ENCODE data around the gene MFSD2B.
"Not testable (repeated sequence)": the region's sequence is repeated elsewhere in the genome, so short reads cannot be mapped to it uniquely, and the experiment has no call there.

MFSD2B gene

DNA sequence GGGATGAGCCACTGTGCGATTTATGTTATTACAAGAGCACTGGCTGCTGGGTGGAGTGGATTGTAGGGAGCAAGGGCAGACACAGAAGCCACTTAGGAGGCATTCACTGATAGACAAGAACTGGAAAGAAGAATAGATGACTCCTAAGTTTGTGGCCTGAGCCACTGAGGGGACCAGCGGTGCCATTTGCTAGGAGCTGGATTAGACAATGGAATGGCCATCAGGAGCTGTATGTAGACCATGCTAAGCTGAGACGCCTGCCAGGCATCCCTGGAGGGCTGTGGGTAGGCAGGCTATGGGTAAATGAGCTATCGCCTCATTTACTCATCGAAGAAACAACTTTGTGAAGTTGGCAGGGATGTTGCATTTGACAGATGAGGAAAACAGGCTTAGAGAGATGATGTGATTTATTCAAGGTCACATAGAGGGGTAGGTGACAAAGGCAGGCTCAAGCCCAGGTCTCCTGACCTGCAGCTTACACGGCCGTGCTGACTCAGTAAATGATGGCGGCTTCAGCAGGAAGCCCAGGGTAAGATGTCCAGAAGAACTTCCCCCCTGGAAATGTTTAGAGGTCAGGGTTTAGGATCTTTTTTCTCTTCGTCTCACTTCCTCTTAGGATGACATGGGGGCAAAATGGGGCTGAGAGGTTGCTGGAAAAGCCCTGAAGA is 2.8 kb downstream of the MFSD2B start:
- TF ChIP-seq, protein P1, sequence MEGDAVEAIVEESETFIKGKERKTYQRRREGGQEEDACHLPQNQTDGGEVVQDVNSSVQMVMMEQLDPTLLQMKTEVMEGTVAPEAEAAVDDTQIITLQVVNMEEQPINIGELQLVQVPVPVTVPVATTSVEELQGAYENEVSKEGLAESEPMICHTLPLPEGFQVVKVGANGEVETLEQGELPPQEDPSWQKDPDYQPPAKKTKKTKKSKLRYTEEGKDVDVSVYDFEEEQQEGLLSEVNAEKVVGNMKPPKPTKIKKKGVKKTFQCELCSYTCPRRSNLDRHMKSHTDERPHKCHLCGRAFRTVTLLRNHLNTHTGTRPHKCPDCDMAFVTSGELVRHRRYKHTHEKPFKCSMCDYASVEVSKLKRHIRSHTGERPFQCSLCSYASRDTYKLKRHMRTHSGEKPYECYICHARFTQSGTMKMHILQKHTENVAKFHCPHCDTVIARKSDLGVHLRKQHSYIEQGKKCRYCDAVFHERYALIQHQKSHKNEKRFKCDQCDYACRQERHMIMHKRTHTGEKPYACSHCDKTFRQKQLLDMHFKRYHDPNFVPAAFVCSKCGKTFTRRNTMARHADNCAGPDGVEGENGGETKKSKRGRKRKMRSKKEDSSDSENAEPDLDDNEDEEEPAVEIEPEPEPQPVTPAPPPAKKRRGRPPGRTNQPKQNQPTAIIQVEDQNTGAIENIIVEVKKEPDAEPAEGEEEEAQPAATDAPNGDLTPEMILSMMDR (conservative IDR thresholded peaks at IDR 0.05; ENCODE audit: control insufficient read depth, insufficient read depth, low read depth, low read length), result no peak
- H3K4me3 ChIP-seq (ENCODE audit: control insufficient read depth, low read depth, low read length), result no peak overlapping the region
- no peak for DNase-seq (ENCODE audit: low read depth)

DNA sequence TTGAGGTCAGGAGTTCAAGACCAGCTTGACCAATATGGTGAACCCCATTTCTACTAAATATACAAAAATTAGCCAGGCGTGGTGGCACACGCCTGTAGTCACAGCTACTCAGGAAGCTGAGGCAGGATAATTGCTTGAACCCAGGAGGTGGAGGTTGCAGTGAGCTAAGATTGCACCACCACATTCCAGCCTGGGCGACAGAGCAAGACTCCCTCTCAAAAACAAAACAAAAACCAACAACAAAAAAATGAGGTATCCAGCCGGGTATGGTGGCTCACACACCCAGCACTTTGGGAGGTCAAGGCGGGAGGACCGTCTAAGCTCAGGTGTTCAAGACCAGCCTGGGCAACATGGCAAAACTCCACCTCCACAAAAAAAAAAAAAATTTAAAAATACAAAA is 5.0 kb downstream of the MFSD2B start:
- DNase-seq (ENCODE audit: low read depth); H3K4me3 ChIP-seq (ENCODE audit: control insufficient read depth, low read depth, low read length): not testable (repeated sequence)

DNA sequence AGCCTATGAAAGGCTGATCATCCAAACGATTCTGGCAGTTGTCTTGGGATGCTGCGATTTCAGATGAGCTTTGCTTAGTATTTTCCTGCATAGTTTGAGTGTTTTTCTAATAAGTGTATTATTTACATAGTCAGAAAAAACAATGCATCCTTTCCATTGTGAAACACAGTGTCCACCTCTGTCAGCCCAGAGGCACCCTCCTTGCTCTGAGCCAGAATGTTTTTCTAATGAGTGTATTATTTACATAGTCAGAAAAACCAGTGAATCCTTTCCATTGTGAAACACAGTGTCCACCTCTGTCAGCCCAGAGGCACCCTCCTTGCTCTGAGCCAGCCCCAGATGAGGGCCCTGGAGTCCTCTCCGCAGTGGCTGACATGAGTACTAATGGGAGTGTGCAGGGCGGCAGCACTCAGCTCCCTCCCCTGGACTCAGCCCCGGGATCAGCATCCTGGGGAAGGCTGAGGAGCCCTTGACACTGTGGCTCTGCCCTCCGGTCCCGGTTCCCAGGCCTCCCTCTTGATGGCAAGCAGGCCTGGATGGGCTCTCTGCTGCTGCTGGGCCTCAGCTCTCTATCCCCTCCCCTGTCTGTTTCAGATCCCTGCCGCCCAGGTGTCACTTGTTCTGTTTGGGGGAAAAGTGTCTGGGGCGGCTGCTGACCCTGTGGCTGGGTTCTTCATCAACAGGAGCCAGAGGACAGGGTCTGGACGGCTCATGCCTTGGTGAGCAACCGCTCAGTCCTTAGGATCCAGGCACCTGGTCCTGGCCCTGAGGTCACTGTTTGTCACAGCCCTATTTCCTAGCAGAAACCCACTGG is 5.9 kb downstream of the MFSD2B start:
- TF ChIP-seq, protein P1 (conservative IDR thresholded peaks at IDR 0.05; ENCODE audit: control insufficient read depth, insufficient read depth, low read depth, low read length), result no peak
- H3K4me3 ChIP-seq (ENCODE audit: control insufficient read depth, low read depth, low read length), result no peak overlapping the region
- DNase-seq (ENCODE audit: low read depth), result peak; percentile 82

DNA sequence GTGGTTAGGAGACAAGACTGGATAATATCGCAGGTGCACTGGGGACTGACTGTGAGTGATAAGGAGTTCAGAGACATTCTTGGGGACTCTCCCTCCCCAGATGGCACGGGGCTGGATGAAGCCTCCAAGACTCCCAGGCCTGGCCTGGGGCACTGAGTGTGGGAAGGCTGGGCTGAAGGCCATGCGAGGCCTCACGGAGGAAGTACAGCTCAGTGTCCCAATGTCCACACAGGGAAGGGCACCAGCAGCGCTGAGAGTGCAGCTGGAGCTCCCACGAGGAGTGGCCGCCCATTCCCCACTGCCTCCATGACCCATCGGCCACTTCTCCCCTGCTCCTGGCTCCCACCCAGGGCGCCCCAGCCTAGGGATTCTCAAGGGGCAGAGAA is 6.5 kb downstream of the MFSD2B start:
- no peak for DNase-seq (ENCODE audit: low read depth)
- no peak overlapping the region for H3K4me3 ChIP-seq (ENCODE audit: control insufficient read depth, low read depth, low read length)
- TF ChIP-seq, protein P1 (conservative IDR thresholded peaks at IDR 0.05; ENCODE audit: control insufficient read depth, insufficient read depth, low read depth, low read length), result no peak

DNA sequence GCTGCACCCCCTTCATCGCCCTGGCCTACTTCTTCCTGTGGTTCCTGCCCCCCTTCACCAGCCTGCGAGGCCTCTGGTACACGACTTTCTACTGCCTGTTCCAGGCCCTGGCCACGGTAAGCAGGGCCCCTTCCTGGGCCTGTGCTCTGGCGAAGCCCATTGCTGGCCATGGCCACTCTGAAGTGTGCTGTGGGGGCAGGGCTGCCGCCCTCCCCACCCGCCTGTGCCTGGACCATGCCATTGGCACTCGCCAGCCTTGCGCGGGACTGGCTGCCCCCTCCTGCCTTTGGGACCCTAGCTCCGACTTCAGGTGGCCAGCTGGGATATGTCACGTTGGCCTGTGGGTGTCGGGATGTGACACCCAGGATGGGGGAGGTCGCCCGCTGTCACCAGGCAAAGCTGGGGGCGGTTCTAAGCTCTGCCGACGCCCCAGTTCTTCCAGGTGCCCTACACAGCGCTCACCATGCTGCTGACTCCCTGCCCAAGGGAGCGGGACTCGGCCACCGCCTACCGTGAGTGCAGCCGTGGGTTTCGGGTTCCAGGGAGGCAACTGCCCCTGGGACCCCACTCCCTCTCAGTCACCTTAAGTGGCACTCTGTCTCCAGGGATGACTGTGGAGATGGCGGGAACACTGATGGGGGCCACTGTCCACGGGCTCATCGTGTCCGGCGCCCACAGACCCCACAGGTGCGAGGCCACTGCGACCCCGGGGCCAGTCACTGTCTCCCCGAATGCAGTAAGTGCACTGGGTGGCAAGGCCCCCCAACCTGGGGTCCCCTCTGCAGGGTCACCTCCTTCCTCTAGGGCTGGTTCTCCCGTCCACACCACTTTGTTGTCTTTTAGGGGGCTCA is 7.2 kb downstream of the MFSD2B start:
- no peak overlapping the region for H3K4me3 ChIP-seq (ENCODE audit: control insufficient read depth, low read depth, low read length)
- no peak for DNase-seq (ENCODE audit: low read depth)
- TF ChIP-seq, protein P1 (conservative IDR thresholded peaks at IDR 0.05; ENCODE audit: control insufficient read depth, insufficient read depth, low read depth, low read length), result no peak

DNA sequence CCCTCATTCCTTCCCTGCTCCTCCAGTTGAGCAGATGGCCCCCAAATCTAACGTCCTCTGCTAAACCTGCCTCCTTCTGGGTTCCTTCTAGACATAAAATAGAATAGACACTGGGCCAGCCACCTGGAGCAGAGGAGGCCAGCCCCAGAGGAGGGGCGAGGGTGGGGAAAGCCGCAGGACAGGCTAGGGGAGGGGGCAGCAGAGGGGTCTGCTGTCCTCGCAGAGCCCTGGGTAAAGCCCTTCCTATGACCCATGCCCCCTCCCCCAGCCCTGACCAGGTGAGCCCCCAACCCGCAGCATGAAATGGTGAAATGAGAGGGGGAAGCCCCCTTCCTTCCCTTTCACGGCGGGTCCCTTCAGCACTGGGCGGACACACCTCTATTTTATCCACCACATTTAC is 7.8 kb downstream of the MFSD2B start:
- H3K4me3 ChIP-seq (ENCODE audit: control insufficient read depth, low read depth, low read length), result no peak overlapping the region
- TF ChIP-seq, protein P1 (conservative IDR thresholded peaks at IDR 0.05; ENCODE audit: control insufficient read depth, insufficient read depth, low read depth, low read length), result no peak
- no peak for DNase-seq (ENCODE audit: low read depth)

DNA sequence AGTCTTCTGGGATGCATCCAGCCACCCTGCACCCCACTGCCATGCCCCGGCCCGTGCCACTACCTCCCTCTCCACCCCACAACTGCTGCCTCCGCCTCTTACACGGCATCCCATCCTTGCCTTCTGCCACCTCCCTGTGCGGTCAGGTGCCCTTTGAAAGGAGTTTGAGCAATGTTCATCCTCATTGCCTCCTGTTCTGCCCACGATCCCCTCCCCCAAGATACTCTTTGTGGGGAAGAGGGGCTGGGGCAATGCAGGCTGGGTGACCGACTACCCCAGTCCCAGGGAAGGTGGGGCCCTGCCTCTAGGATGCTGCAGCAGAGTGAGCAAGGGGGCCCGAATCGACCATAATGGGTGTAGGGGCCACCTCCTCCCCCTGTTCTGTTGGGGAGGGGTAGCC is 8.4 kb downstream of the MFSD2B start:
- H3K4me3 ChIP-seq (ENCODE audit: control insufficient read depth, low read depth, low read length), result no peak overlapping the region
- DNase-seq (ENCODE audit: low read depth), result no peak
- TF ChIP-seq, protein P1 (conservative IDR thresholded peaks at IDR 0.05; ENCODE audit: control insufficient read depth, insufficient read depth, low read depth, low read length), result no peak
